ENCODE results near the gene UBXN2A. TPM values are rescaled to one million over a fixed set of nuclear protein-coding genes. Genes with fewer than 3 reads are reported as not detected.

Gene UBXN2A
- total and polyA plus RNA-seq, 2 of the 8 experiments (the other 6 are each of a cell fraction or from before 2014, with no cell fraction given): 3.6 to 20.4 TPM

GRCh38 chr2:24018241-24018640, 78.0 kb downstream of the UBXN2A start (continued):
- TF ChIP-seq, protein P1, sequence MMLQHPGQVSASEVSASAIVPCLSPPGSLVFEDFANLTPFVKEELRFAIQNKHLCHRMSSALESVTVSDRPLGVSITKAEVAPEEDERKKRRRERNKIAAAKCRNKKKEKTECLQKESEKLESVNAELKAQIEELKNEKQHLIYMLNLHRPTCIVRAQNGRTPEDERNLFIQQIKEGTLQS (IDR thresholded peaks at IDR 0.05; ENCODE audit: insufficient read depth, low read depth, low read length): no peak
- no peak for TF ChIP-seq CHD2 (IDR thresholded peaks at IDR 0.05; ENCODE audit: low read length)
- no peak for TF ChIP-seq GABPA (IDR thresholded peaks at IDR 0.05; ENCODE audit: borderline replicate concordance, insufficient read depth, low read length)
- no peak for TF ChIP-seq KDM4A (IDR thresholded peaks at IDR 0.05; ENCODE audit: low read depth, low read length, severe bottlenecking)
- TF ChIP-seq USF2 (IDR thresholded peaks at IDR 0.05; ENCODE audit: low read length): no peak
- TF ChIP-seq, protein P2, sequence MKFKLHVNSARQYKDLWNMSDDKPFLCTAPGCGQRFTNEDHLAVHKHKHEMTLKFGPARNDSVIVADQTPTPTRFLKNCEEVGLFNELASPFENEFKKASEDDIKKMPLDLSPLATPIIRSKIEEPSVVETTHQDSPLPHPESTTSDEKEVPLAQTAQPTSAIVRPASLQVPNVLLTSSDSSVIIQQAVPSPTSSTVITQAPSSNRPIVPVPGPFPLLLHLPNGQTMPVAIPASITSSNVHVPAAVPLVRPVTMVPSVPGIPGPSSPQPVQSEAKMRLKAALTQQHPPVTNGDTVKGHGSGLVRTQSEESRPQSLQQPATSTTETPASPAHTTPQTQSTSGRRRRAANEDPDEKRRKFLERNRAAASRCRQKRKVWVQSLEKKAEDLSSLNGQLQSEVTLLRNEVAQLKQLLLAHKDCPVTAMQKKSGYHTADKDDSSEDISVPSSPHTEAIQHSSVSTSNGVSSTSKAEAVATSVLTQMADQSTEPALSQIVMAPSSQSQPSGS (IDR thresholded peaks at IDR 0.05; ENCODE audit: low read length): no peak
- TF ChIP-seq RAD21 (IDR thresholded peaks at IDR 0.05 in 1 of 2, conservative IDR thresholded peaks at IDR 0.05 in 1 of 2; ENCODE audit: low read depth in 2 of 2, low read length in 2 of 2): no peak

Data from H1 (cell line).